HFF-Myc (cell line): ENCODE data around the gene MAK.
A peak's percentile ranks its signal among the peaks of the same experiment; 100 is the strongest.

Experiments
- DNase-seq: peaks from one replicate; pipeline ENCODE4 v3.0.0-alpha.2; 2011; ENCODE audit warnings: low read depth; ENCODE audit errors: extremely low read depth
- H3K4me3 ChIP-seq: replicated peaks from 2 replicates; pipeline ENCODE4 v1.5.1; 2011; ENCODE audit warnings: low read depth, mild to moderate bottlenecking, control low read depth, low read length
- TF ChIP-seq, protein P1 (sequence below): IDR thresholded peaks from 2 replicates; pipeline ENCODE4 v1.5.1; 2012; ENCODE audit warnings: mild to moderate bottlenecking, low read depth, low read length, control low read depth; ENCODE audit errors: missing control alignments

The MAK gene

DNA sequence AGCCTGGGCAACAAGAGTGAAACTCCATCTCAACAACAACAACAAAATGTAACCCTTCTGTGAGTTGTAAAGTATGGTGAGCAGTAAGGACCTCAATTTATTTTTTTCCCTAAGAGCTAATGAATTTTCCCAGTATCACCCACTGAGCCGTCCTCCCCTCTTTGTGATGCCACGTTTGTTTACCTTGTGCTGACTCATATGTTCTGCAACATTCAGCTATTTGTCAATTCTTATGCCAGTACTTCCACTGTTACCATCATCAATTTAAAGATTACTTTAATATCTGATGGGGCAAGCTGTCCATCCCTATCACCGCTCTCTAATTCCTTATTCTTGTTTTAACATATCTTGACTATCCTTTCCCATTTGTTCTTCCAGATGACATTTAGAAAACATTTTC is 37.5 kb downstream of the MAK start:
- TF ChIP-seq, protein P1, sequence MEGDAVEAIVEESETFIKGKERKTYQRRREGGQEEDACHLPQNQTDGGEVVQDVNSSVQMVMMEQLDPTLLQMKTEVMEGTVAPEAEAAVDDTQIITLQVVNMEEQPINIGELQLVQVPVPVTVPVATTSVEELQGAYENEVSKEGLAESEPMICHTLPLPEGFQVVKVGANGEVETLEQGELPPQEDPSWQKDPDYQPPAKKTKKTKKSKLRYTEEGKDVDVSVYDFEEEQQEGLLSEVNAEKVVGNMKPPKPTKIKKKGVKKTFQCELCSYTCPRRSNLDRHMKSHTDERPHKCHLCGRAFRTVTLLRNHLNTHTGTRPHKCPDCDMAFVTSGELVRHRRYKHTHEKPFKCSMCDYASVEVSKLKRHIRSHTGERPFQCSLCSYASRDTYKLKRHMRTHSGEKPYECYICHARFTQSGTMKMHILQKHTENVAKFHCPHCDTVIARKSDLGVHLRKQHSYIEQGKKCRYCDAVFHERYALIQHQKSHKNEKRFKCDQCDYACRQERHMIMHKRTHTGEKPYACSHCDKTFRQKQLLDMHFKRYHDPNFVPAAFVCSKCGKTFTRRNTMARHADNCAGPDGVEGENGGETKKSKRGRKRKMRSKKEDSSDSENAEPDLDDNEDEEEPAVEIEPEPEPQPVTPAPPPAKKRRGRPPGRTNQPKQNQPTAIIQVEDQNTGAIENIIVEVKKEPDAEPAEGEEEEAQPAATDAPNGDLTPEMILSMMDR, result no peak
- DNase-seq, result no peak
- H3K4me3 ChIP-seq, result no peak overlapping the region

DNA sequence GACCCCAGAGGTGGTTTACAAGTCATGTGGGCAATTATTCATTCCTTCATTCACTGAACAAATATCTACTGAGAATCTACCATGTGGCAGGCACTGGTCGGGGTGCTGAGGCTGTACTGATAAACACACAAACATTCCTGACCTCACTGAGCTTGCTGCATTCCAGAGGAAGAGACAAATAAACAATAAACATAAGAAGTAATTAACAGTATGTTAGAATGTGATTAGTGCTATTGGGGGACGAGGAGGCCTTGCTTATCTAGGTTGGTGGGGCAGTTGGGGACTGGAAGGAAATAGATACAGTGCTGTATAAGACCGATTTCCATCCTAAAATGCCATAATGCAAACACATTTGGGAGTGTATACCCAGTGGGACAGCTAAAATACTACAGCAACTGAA is 44.1 kb downstream of the MAK start:
- no peak overlapping the region for H3K4me3 ChIP-seq
- TF ChIP-seq, protein P1, result no peak
- DNase-seq, result no peak

DNA sequence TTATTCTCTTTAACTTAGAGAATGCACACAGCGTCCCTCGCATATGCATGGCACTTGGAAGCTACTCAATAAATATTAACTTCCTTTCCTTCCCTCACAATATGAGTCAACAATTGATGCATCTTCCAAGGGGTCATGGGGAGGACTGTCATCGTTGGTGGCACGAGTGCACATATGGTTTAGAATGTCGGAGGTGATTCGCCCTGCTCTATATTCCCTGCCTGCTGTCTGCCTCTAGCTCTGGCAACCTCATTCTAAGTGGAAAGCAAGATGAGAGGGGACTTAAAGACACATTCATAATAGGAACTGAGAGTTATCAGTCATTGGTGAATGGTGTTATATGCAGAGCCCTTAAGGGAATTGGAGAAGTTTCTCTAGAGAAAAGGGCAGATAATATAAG is 44.6 kb downstream of the MAK start:
- H3K4me3 ChIP-seq, result no peak overlapping the region

DNA sequence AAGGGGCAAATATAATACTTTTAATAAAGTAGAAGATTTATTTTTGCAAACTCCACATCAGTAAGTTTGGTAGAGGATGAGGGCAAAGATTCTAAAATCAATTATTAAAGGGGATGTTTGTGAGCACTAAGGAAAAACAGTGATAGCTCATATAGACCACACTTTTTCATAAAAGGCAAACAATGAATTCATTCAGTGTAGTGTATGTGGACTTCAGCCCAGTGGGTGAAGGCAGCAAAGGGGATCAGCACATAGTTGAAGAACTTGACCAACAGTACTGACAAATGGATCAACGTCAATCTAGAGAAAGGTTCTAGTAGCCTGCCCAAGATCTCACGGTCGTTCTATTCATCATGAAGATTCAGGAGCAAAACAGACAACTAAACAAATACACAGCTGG is 45.3 kb downstream of the MAK start:
- DNase-seq, result no peak
- no peak overlapping the region for H3K4me3 ChIP-seq
- TF ChIP-seq, protein P1, result no peak

More for the DNA sequence above, 44.6 kb downstream of the MAK start:
- DNase-seq, result peak; percentile 7
- TF ChIP-seq, protein P1, result no peak

DNA sequence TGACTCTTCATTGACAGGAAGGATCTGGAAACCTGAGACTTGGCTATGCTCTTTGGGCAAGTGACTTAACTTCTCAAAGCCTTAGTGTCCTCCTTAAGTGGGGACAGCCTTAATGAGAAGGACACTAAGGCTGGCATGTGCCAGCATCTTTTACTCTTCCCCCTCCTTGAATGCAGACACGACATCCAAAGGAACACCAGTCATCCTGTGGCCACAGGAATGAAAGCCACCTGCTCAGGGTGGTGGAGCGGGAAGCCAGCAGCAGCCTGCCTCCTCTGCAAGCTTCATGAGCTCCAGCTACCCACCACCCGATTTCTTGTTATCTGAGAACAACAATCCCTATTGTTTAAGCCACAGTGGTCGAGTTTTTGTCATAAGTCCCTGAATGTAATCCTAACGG is 46.2 kb downstream of the MAK start:
- no peak overlapping the region for H3K4me3 ChIP-seq
- TF ChIP-seq, protein P1, result no peak
- no peak for DNase-seq

DNA sequence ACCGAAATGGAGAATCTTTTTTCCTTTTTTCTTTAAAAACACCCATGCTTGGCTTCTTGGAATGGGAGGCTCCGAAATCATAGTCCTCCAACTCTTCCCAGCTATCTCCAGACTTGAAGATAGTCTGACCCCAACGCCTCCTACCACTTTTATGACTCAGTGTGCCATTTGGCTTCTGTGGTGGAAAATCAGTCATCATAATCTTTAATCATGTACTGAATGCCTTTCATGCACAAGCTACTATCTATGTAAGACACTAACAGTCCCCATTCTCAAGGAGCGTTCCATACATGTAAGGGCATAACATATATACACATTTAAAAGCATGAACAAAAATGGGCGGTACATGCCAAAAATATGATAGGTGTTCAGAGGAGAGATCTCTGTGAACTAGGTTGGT is 46.7 kb downstream of the MAK start:
- TF ChIP-seq, protein P1, result no peak
- no peak for DNase-seq
- no peak overlapping the region for H3K4me3 ChIP-seq

DNA sequence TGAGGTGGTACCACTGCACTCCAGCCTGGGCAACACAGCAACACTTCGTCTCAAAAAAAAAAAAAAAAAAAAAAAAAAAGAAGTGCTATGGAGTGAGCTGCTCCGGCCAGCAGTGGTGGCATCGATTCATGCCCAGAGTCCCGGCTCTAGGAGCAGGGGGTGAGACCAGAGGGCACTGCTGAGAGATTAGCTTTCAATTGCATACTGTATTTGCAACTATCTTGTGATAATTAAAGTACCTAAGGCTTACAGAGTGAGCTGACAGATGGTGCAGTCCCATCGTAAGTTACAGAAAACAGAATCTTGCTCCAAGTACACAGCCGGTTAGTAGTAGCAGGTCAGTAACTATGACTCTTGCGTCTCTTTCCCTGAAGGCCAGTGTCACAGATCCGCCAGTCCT is 59.3 kb downstream of the MAK start:
- H3K4me3 ChIP-seq, result no peak overlapping the region
- TF ChIP-seq, protein P1, result no peak
- DNase-seq, result no peak
